GM19467 (cell line): ENCODE data around the gene PTN.

Experiments used
- ATAC-seq: cut with Tn5 transposase; IDR thresholded peaks from one replicate; pipeline ENCODE4 v1.9.1; 2021; ENCODE audit warnings: mild to moderate bottlenecking, moderate library complexity; ENCODE audit not compliant: unreplicated experiment

PTN gene

GRCh38 chr7:137324796-137325696 lies 18.5 kb downstream of the PTN start:
- no peak for ATAC-seq

- ATAC-seq = no peak
These were observed 26.7 kb downstream of the PTN start for GRCh38 chr7:137316648-137317353.

- ATAC-seq = no peak
These were observed 30.3 kb downstream of the PTN start for GRCh38 chr7:137313201-137313600.

- ATAC-seq = no peak
These were observed 36.8 kb downstream of the PTN start for GRCh38 chr7:137306748-137307147.

- ATAC-seq = no peak
These were observed 37.5 kb downstream of the PTN start for GRCh38 chr7:137305901-137306621.

- ATAC-seq = no peak
These were observed 38.8 kb downstream of the PTN start for GRCh38 chr7:137304624-137305235.

GRCh38 chr7:137304165-137304564 lies 39.4 kb downstream of the PTN start:
- no peak for ATAC-seq

GRCh38 chr7:137302081-137302480 lies 41.5 kb downstream of the PTN start:
- ATAC-seq = no peak

GRCh38 chr7:137298464-137298794 lies 45.1 kb downstream of the PTN start:
- ATAC-seq = no peak

GRCh38 chr7:137297551-137298463 lies 45.7 kb downstream of the PTN start:
- no peak for ATAC-seq

GRCh38 chr7:137296576-137296975 lies 47.0 kb downstream of the PTN start:
- no peak for ATAC-seq

GRCh38 chr7:137295739-137296324 lies 47.7 kb downstream of the PTN start:
- no peak for ATAC-seq

GRCh38 chr7:137289101-137289500 lies 54.4 kb downstream of the PTN start:
- ATAC-seq = no peak

- no peak for ATAC-seq
These were observed 55.8 kb downstream of the PTN start for GRCh38 chr7:137287651-137288258.

- no peak for ATAC-seq
These were observed 60.4 kb downstream of the PTN start for GRCh38 chr7:137283153-137283552.

GRCh38 chr7:137282043-137282442 lies 61.5 kb downstream of the PTN start:
- ATAC-seq = no peak

GRCh38 chr7:137276189-137276588 lies 67.3 kb downstream of the PTN start:
- no peak for ATAC-seq

GRCh38 chr7:137272249-137272648 lies 71.3 kb downstream of the PTN start:
- ATAC-seq = no peak

GRCh38 chr7:137269240-137269639 lies 74.3 kb downstream of the PTN start:
- ATAC-seq = no peak
